Measurements from ENCODE around the gene DNM3. TPM values are rescaled to one million over a fixed set of nuclear protein-coding genes. Genes with fewer than 3 reads are reported as not detected.
A peak's percentile ranks its signal among the peaks of the same experiment; 100 is the strongest.

Gene DNM3
- total and polyA plus RNA-seq, 9 donors, result 2.2 to 7.0 (median 3.9) TPM

DNA sequence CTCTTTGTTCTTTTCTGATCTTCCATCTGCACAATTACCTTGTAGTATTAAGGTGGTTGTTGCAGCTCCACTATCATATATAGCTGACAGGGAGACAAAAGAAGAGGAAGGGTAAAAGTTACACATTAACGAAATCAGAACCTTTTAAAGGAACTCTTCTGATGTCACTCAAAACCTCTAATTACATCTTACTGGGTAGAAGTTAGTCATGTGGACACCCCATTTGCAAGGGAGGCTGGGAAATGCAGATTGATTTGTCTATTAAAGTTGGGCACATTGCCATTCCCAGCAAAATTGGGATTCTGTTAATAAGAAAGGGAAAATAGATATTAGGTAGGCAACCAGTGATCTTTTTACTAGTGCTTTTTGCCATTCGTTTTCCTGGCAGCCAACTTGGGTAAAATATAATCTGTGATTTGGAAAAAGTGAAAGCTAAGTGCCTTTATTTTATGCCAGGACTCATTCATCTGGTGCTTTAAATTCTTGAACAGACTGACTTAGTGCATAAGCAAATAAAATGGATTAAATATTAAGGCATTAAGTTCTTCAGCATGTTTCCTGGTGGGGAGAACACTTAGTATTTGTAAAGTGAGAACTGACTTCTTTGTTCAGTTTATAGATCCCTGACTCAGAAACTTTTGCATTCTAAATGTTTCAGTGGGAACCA lies 71.3 kb downstream of the DNM3 start:
- H3K27ac ChIP-seq (ENCODE audit: low read length), result no peak overlapping the region
- peak; percentile 56 for DNase-seq
- no peaks in the 10 kb centered on the region for H3K4me1 ChIP-seq (ENCODE audit: control insufficient read depth, insufficient read depth, low read length)
- no CpG with 5 or more reads among the region's 2 CpGs for WGBS (ENCODE audit: insufficient coverage)
- no peaks in the 10 kb centered on the region for H3K9me3 ChIP-seq (replicated peaks; ENCODE audit: control insufficient read depth, low read depth, low read length)
- H3K27me3 ChIP-seq (ENCODE audit: control insufficient read depth, insufficient read depth, low read length), result no peaks in the 10 kb centered on the region
- no peaks in the 10 kb centered on the region for H3K36me3 ChIP-seq (ENCODE audit: control insufficient read depth, insufficient read depth, low read length)
- H3K4me3 ChIP-seq (ENCODE audit: low read length), result no peak overlapping the region

- no peak overlapping the region for H3K27ac ChIP-seq (ENCODE audit: low read length)
- H3K36me3 ChIP-seq (ENCODE audit: control insufficient read depth, insufficient read depth, low read length), result no peaks in the 10 kb centered on the region
- no peak overlapping the region for H3K4me3 ChIP-seq (ENCODE audit: low read length)
- no peaks in the 10 kb centered on the region for H3K4me1 ChIP-seq (ENCODE audit: control insufficient read depth, insufficient read depth, low read length)
- no peaks in the 10 kb centered on the region for H3K9me3 ChIP-seq (replicated peaks; ENCODE audit: control insufficient read depth, low read depth, low read length)
- no CpG with 5 or more reads among the region's 2 CpGs for WGBS (ENCODE audit: insufficient coverage)
- peak; percentile 30 for DNase-seq
- no peaks in the 10 kb centered on the region for H3K27me3 ChIP-seq (ENCODE audit: control insufficient read depth, insufficient read depth, low read length)
Observed at GRCh38 chr1:171913385-171913784, 72.1 kb downstream of the DNM3 start.

DNA sequence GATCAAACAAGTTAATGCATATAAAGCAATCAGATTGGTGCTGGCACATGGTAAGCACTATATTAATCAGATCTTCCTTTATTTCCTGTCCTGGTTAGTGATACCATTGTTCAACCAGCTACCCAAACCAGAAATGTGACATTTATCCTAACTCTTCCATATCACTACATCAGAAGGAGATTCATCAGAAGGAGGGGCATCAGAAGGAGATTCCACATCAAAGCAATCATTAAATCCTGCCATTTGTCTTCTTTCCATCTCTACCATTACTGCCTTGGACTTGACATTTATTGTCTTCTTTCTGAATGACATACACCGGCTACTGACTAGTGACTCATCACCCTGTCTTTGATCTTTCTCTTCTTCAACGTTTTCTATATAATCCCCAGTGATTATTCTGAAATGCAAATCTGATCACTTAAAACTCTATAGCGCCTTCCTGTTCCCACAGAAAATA lies 75.0 kb downstream of the DNM3 start:
- H3K27me3 ChIP-seq (ENCODE audit: control insufficient read depth, insufficient read depth, low read length), result no peaks in the 10 kb centered on the region
- H3K4me1 ChIP-seq (ENCODE audit: control insufficient read depth, insufficient read depth, low read length), result no peaks in the 10 kb centered on the region
- no peak overlapping the region for H3K4me3 ChIP-seq (ENCODE audit: low read length)
- no peak overlapping the region for H3K27ac ChIP-seq (ENCODE audit: low read length)
- no peak for DNase-seq
- WGBS (ENCODE audit: insufficient coverage), result 20% methylated on average over 2 of the region's 3 CpGs
- H3K36me3 ChIP-seq (ENCODE audit: control insufficient read depth, insufficient read depth, low read length), result no peaks in the 10 kb centered on the region
- no peaks in the 10 kb centered on the region for H3K9me3 ChIP-seq (replicated peaks; ENCODE audit: control insufficient read depth, low read depth, low read length)

DNA sequence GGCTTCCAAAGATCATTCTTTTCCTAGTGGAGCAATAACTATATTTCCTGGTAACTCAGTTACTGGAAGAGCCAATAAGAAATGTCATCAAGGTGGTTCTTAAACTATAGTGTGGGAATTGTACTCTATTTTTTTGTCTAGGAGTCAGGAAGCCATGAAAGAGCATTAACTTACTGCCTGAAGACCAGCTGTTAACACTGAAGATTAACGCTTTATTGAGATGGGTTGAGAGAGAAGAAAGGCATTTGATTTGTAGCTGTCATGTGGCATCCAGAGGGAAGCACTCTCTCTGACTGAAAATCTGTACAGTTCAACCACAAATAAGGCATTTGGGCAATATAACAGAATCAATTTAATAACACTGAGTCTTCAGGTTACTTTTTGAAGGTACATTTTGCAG lies 76.0 kb downstream of the DNM3 start:
- Histone ChIP-seq H3K9me3 (replicated peaks; ENCODE audit: control insufficient read depth, low read depth, low read length) (no peaks in the 10 kb centered on the region), H3K4me3 (ENCODE audit: low read length) (no peak overlapping the region), H3K4me1 (ENCODE audit: control insufficient read depth, insufficient read depth, low read length) (no peaks in the 10 kb centered on the region), H3K27ac (ENCODE audit: low read length) (no peak overlapping the region), H3K27me3 (ENCODE audit: control insufficient read depth, insufficient read depth, low read length) (no peaks in the 10 kb centered on the region), H3K36me3 (ENCODE audit: control insufficient read depth, insufficient read depth, low read length) (no peaks in the 10 kb centered on the region)
- no CpG with 5 or more reads among the region's 1 CpG for WGBS (ENCODE audit: insufficient coverage)
- no peak for DNase-seq

DNA sequence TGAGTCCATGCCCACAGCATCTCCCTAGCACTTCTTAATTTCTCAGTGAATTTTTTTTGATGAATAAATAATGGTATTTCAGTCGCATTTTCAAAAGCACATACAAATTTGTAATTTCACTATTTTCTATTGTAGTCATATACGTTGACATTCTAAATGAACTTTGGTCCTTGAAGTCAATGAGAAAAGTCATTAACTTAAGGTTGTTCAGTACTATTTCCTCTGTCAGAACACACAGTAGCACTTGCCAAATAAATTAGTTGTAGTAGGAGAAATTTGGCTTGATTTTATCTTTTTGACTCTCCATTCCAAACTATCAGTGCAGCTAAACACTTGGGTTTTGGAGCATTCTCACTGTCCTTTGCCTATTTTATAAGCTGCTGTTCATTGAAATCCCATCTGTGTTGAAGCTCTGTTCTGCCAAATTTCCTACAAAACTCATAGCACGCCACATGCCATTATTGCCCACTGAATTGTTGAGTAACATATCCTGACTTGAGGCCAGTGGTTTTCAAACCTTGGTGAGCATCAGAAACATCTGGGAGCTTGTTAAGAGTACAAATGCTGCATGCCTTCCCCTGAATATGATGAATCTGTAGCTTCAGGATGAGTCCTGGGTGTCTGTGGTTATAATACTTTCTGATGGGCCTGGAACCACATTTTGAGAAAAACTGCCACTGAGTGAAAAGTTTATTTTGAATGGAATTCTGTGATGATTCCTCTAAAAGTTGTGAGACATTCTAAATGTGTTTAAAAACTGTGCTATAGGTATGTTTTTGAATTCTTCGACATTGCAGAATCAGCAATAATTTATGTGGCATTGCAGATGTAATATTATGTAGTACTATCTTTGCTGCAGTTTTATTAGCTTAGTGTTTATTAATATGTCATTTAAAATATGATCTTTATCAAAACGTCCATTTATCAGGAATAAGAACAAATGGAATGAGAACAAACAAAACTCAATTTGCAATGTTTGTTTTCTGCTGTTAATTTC lies 78.9 kb downstream of the DNM3 start:
- Histone ChIP-seq H3K4me1 (ENCODE audit: control insufficient read depth, insufficient read depth, low read length) (no peaks in the 10 kb centered on the region), H3K4me3 (ENCODE audit: low read length) (no peak overlapping the region), H3K27me3 (ENCODE audit: control insufficient read depth, insufficient read depth, low read length) (no peaks in the 10 kb centered on the region), H3K36me3 (ENCODE audit: control insufficient read depth, insufficient read depth, low read length) (no peaks in the 10 kb centered on the region), H3K9me3 (replicated peaks; ENCODE audit: control insufficient read depth, low read depth, low read length) (no peaks in the 10 kb centered on the region), H3K27ac (ENCODE audit: low read length) (no peak overlapping the region)
- DNase-seq, result no peak
- WGBS (ENCODE audit: insufficient coverage), result no CpG with 5 or more reads among the region's 5 CpGs

GRCh38 chr1:171922999-171923398 lies 81.7 kb downstream of the DNM3 start:
- no CpG with 5 or more reads among the region's 2 CpGs for WGBS (ENCODE audit: insufficient coverage)

GRCh38 chr1:171929121-171929520 lies 87.8 kb downstream of the DNM3 start:
- H3K27ac ChIP-seq (ENCODE audit: low read length), result no peak overlapping the region
- H3K9me3 ChIP-seq (replicated peaks; ENCODE audit: control insufficient read depth, low read depth, low read length), result no peaks in the 10 kb centered on the region
- H3K4me1 ChIP-seq (ENCODE audit: control insufficient read depth, insufficient read depth, low read length), result no peaks in the 10 kb centered on the region
- DNase-seq, result no peak
- H3K27me3 ChIP-seq (ENCODE audit: control insufficient read depth, insufficient read depth, low read length), result no peaks in the 10 kb centered on the region
- 91% methylated on average over 2 of the region's 2 CpGs for WGBS (ENCODE audit: insufficient coverage)
- H3K36me3 ChIP-seq (ENCODE audit: control insufficient read depth, insufficient read depth, low read length), result no peaks in the 10 kb centered on the region
- H3K4me3 ChIP-seq (ENCODE audit: low read length), result no peak overlapping the region

More at GRCh38 chr1:171922999-171923398, 81.7 kb downstream of the DNM3 start:
- no peak for DNase-seq
- H3K27me3 ChIP-seq (ENCODE audit: control insufficient read depth, insufficient read depth, low read length), result no peaks in the 10 kb centered on the region
- no peak overlapping the region for H3K27ac ChIP-seq (ENCODE audit: low read length)
- no peak overlapping the region for H3K4me3 ChIP-seq (ENCODE audit: low read length)
- H3K9me3 ChIP-seq (replicated peaks; ENCODE audit: control insufficient read depth, low read depth, low read length), result no peaks in the 10 kb centered on the region
- no peaks in the 10 kb centered on the region for H3K4me1 ChIP-seq (ENCODE audit: control insufficient read depth, insufficient read depth, low read length)
- H3K36me3 ChIP-seq (ENCODE audit: control insufficient read depth, insufficient read depth, low read length), result no peaks in the 10 kb centered on the region

DNA sequence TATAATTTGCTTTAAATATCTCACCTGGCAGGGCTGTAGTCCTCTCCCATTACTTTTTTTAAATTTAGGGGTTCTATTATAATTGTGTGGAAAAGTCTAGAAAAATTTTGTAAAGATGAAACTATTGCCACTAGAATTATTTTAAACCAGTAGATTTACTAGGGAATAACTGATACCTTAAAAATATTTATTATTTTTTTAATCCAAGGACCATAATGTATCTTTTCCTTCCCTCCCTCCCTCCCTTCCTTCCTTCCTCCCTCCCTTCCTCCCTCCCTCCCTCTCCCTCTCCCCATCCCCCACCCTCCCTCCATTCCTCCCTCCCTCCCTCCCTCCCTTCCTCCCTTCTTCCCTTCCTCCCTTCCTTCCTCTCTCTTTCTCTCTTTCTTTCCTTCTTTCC lies 90.5 kb downstream of the DNM3 start:
- H3K4me3 ChIP-seq (ENCODE audit: low read length), result no peak overlapping the region
- no peaks in the 10 kb centered on the region for H3K36me3 ChIP-seq (ENCODE audit: control insufficient read depth, insufficient read depth, low read length)
- H3K4me1 ChIP-seq (ENCODE audit: control insufficient read depth, insufficient read depth, low read length), result no peaks in the 10 kb centered on the region
- no peak for DNase-seq
- H3K27ac ChIP-seq (ENCODE audit: low read length), result no peak overlapping the region
- H3K27me3 ChIP-seq (ENCODE audit: control insufficient read depth, insufficient read depth, low read length), result no peaks in the 10 kb centered on the region
- no peaks in the 10 kb centered on the region for H3K9me3 ChIP-seq (replicated peaks; ENCODE audit: control insufficient read depth, low read depth, low read length)

- H3K4me1 ChIP-seq (ENCODE audit: control insufficient read depth, insufficient read depth, low read length), result no peaks in the 10 kb centered on the region
- no peaks in the 10 kb centered on the region for H3K36me3 ChIP-seq (ENCODE audit: control insufficient read depth, insufficient read depth, low read length)
- no peak for DNase-seq
- H3K4me3 ChIP-seq (ENCODE audit: low read length), result no peak overlapping the region
- 7% methylated on average over 1 of the region's 3 CpGs for WGBS (ENCODE audit: insufficient coverage)
- H3K27ac ChIP-seq (ENCODE audit: low read length), result no peak overlapping the region
- no peaks in the 10 kb centered on the region for H3K27me3 ChIP-seq (ENCODE audit: control insufficient read depth, insufficient read depth, low read length)
- H3K9me3 ChIP-seq (replicated peaks; ENCODE audit: control insufficient read depth, low read depth, low read length), result no peaks in the 10 kb centered on the region
Observed at GRCh38 chr1:171934664-171935063, 93.4 kb downstream of the DNM3 start.

DNA sequence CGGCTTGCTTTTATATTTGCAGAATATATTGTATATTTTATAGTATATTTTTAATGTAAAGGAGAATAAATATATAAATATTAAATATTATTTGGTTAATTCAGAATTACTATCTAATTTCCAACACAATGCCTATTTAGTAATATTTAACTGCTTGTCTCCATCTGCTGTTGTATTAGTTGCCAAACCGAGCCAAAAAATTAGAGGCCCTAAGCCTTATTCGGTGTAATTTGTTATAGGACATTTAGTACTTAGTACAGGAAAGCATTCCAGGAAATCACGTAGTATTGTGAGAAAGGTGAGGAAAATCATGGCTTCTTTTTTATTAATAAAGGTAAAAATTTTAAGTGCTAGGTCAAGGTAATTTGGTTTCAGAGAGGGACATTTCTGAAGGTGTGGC lies 93.8 kb downstream of the DNM3 start:
- Histone ChIP-seq H3K27me3 (ENCODE audit: control insufficient read depth, insufficient read depth, low read length) (no peaks in the 10 kb centered on the region), H3K9me3 (replicated peaks; ENCODE audit: control insufficient read depth, low read depth, low read length) (no peaks in the 10 kb centered on the region), H3K4me1 (ENCODE audit: control insufficient read depth, insufficient read depth, low read length) (no peaks in the 10 kb centered on the region), H3K36me3 (ENCODE audit: control insufficient read depth, insufficient read depth, low read length) (no peaks in the 10 kb centered on the region), H3K4me3 (ENCODE audit: low read length) (no peak overlapping the region), H3K27ac (ENCODE audit: low read length) (no peak overlapping the region)
- DNase-seq, result no peak
- WGBS (ENCODE audit: insufficient coverage), result 100% methylated on average over 2 of the region's 4 CpGs

Measured in muscle of leg (tissue), 11 donors.